ENCODE results near the gene ZBTB20. TPM values are rescaled to one million over a fixed set of nuclear protein-coding genes. Genes with fewer than 3 reads are reported as not detected.

ZBTB20 gene
- total RNA-seq, 1 experiment from 2014 or later = 3.7 TPM

- DNase-seq (no peak), ATAC-seq (no peak)
- H3K4me2 ChIP-seq (ENCODE audit: low read length) = no peak overlapping the region
- no peak overlapping the region for H3K9ac ChIP-seq (ENCODE audit: low read length)
- no peaks in the 10 kb centered on the region for H3K79me2 ChIP-seq (ENCODE audit: low read length)
- no peaks in the 10 kb centered on the region for H3K4me1 ChIP-seq (ENCODE audit: insufficient read depth, low read length)
- intact Hi-C loops (cut with micrococcal nuclease) = no loop called here
- ChIA-PET CTCF (no interaction called here), POLR2A (ENCODE audit: unreplicated experiment) (no interaction called here)
- H3K4me3 ChIP-seq (ENCODE audit: low read length) = no peak overlapping the region
- no peaks in the 10 kb centered on the region for H3K9me3 ChIP-seq (ENCODE audit: low read length)
- H3F3A ChIP-seq (ENCODE audit: low read length, unreplicated experiment) = no peaks in the 10 kb centered on the region
- H2AFZ ChIP-seq (ENCODE audit: low read length) = no peak overlapping the region
- H3K27ac ChIP-seq (ENCODE audit: low read length) = no peak overlapping the region
- no peaks in the 10 kb centered on the region for H3K9me2 ChIP-seq (replicated peaks; ENCODE audit: low read length)
- no peaks in the 10 kb centered on the region for H3K27me3 ChIP-seq (ENCODE audit: low read length)
- no peak for TF ChIP-seq EZH2phosphoT487 (IDR thresholded peaks at IDR 0.05; ENCODE audit: borderline replicate concordance, low read length)
- TF ChIP-seq EZH2 (IDR thresholded peaks at IDR 0.05; ENCODE audit: low read length, unreplicated experiment) = no peak
- TF ChIP-seq CTCF (conservative IDR thresholded peaks at IDR 0.05; ENCODE audit: low read depth, low read length) = no peak
- BruUV-seq (replicated peaks) = no TSS peak
- H3K36me3 ChIP-seq (ENCODE audit: low read depth, low read length) = no peaks in the 10 kb centered on the region
- H4K20me1 ChIP-seq (ENCODE audit: low read length) = no peaks in the 10 kb centered on the region
Observed at GRCh38 chr3:114887806-114888205, 259.3 kb downstream of the ZBTB20 start.

- Histone ChIP-seq H3K9me3 (ENCODE audit: low read length) (no peaks in the 10 kb centered on the region), H4K20me1 (ENCODE audit: low read length) (no peaks in the 10 kb centered on the region), H3K4me1 (ENCODE audit: insufficient read depth, low read length) (no peaks in the 10 kb centered on the region), H3K4me3 (ENCODE audit: low read length) (no peak overlapping the region), H3K27ac (ENCODE audit: low read length) (no peak overlapping the region), H3K9ac (ENCODE audit: low read length) (no peak overlapping the region), H2AFZ (ENCODE audit: low read length) (no peak overlapping the region), H3K9me2 (replicated peaks; ENCODE audit: low read length) (no peaks in the 10 kb centered on the region), H3K79me2 (ENCODE audit: low read length) (no peaks in the 10 kb centered on the region), H3K27me3 (ENCODE audit: low read length) (no peaks in the 10 kb centered on the region), H3K4me2 (ENCODE audit: low read length) (no peak overlapping the region), H3F3A (ENCODE audit: low read length, unreplicated experiment) (no peaks in the 10 kb centered on the region), H3K36me3 (ENCODE audit: low read depth, low read length) (no peaks in the 10 kb centered on the region)
- ATAC-seq = no peak
- TF ChIP-seq EZH2 (IDR thresholded peaks at IDR 0.05; ENCODE audit: low read length, unreplicated experiment) (no peak), EZH2phosphoT487 (IDR thresholded peaks at IDR 0.05; ENCODE audit: borderline replicate concordance, low read length) (no peak), CTCF (conservative IDR thresholded peaks at IDR 0.05; ENCODE audit: low read depth, low read length) (no peak)
- POLR2A ChIA-PET (ENCODE audit: unreplicated experiment) = no interaction called here
- DNase-seq = no peak
- intact Hi-C loops (cut with micrococcal nuclease) = no loop called here
- no TSS peak for BruUV-seq (replicated peaks)
- CTCF ChIA-PET = no interaction called here
Observed at GRCh38 chr3:114886905-114887304, 260.2 kb downstream of the ZBTB20 start.

- TF ChIP-seq EZH2 (IDR thresholded peaks at IDR 0.05; ENCODE audit: low read length, unreplicated experiment) = no peak
- no peak for TF ChIP-seq EZH2phosphoT487 (IDR thresholded peaks at IDR 0.05; ENCODE audit: borderline replicate concordance, low read length)
- no peak for TF ChIP-seq CTCF (conservative IDR thresholded peaks at IDR 0.05; ENCODE audit: low read depth, low read length)
- ChIA-PET CTCF (no interaction called here), POLR2A (ENCODE audit: unreplicated experiment) (no interaction called here)
- BruUV-seq (replicated peaks) = no TSS peak
- H3K4me1 ChIP-seq (ENCODE audit: insufficient read depth, low read length) = peaks cover 8% of the 10 kb centered on the region
- no peaks in the 10 kb centered on the region for H3K27me3 ChIP-seq (ENCODE audit: low read length)
- H3K9me2 ChIP-seq (replicated peaks; ENCODE audit: low read length) = no peaks in the 10 kb centered on the region
- H3K36me3 ChIP-seq (ENCODE audit: low read depth, low read length) = no peaks in the 10 kb centered on the region
- no peaks in the 10 kb centered on the region for H3K79me2 ChIP-seq (ENCODE audit: low read length)
- no peaks in the 10 kb centered on the region for H3K9me3 ChIP-seq (ENCODE audit: low read length)
- DNase-seq (no peak), ATAC-seq (no peak)
- intact Hi-C loops (cut with micrococcal nuclease) = no loop called here
- no peak overlapping the region for H3K27ac ChIP-seq (ENCODE audit: low read length)
- no peak overlapping the region for H3K4me2 ChIP-seq (ENCODE audit: low read length)
- H3F3A ChIP-seq (ENCODE audit: low read length, unreplicated experiment) = no peaks in the 10 kb centered on the region
- H3K9ac ChIP-seq (ENCODE audit: low read length) = no peak overlapping the region
- no peaks in the 10 kb centered on the region for H4K20me1 ChIP-seq (ENCODE audit: low read length)
- H3K4me3 ChIP-seq (ENCODE audit: low read length) = no peak overlapping the region
- H2AFZ ChIP-seq (ENCODE audit: low read length) = no peak overlapping the region
Observed at GRCh38 chr3:114884213-114884923, 262.7 kb downstream of the ZBTB20 start.

All from PC-3 (cell line).